Transverse colon (tissue), 3 donors: Measurements from ENCODE around the gene PLXNB2.

Experiments
- EP300 ChIP-seq: sonication (generic); formaldehyde crosslinking; IDR thresholded peaks from one replicate; pipeline ENCODE4 v1.6.1; 2017; ENCODE audit warnings: antibody characterized with exemption, low read depth
- POLR2A ChIP-seq: fragments of 450-650 bp; IDR thresholded peaks from one replicate; pipeline ENCODE4 v1.6.1; 2016; ENCODE audit warnings: antibody characterized with exemption, mild to moderate bottlenecking, moderate library complexity
- POLR2AphosphoS5 ChIP-seq, 3 donors: sonication (generic); formaldehyde crosslinking; IDR thresholded peaks; one replicate each; pipeline ENCODE4 v1.6.1; 2016; ENCODE audit warnings: antibody characterized with exemption in 3 of 3

DNA sequence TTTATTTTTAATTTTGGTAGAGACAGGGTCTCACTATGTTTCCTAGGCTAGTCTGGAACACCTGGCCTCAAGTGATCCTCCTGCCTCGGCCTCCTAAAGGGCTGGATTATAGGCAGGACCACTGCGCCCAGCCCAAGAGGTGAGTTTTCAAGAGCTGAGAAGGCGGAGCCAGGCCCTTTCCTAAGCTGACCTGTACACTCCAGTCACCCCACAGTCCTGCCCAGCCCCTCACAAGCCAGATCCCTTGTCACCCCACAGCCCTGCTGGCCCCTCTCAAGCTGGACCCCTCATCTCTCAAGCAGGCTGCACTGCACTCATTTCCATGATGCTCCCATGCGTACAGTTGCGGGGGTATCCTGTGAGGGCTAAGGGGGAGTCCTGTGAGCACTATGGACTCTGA is 16.5 kb upstream of the PLXNB2 start:
- TF ChIP-seq POLR2AphosphoS5 (IDR thresholded peaks at IDR 0.05) (no peak), EP300 (no peak), POLR2A (no peak)
